K562 (cell line): ENCODE data around the gene PDE4A. TPM values are rescaled to one million over a fixed set of nuclear protein-coding genes. Genes with fewer than 3 reads are reported as not detected.
A peak's percentile ranks its signal among the peaks of the same experiment; 100 is the strongest.

Experiments used
- ARID1B ChIP-seq: fragments of 450-650 bp; IDR thresholded peaks from 2 replicates; pipeline ENCODE4 v1.6.1; 2016; ENCODE audit warnings: antibody characterized with exemption, mild to moderate bottlenecking, inconsistent platforms
- ATF1 ChIP-seq, 2 experiments: fragments of 450-650 bp in 1 of 2; IDR thresholded peaks; 2 replicates each; pipeline ENCODE4 v1.6.1; 2016; ENCODE audit warnings: missing compliant biosample characterization in 1 of 2, missing genetic modification characterization in 1 of 2
- ATF7 ChIP-seq: fragments of 450-650 bp; IDR thresholded peaks from 2 replicates; pipeline ENCODE4 v1.7.1; 2014; ENCODE audit warnings: mild to moderate bottlenecking, moderate library complexity
- CEBPG ChIP-seq, 3 experiments: fragments of 200-800 bp in 1 of 3; sonication (Bioruptor generic) in 1 of 3; sonication (generic) in 1 of 3; formaldehyde crosslinking in 1 of 3; IDR thresholded peaks in 2 of 3; conservative IDR thresholded peaks in 1 of 3; 2 replicates each; pipeline versions ENCODE4 v1.6.1 to v1.8.0; 2016 to 2022; ENCODE audit warnings: missing compliant biosample characterization in 2 of 3, missing genetic modification characterization in 2 of 3, mild to moderate bottlenecking in 1 of 3, missing genetic modification reagents in 1 of 3
- CXXC5 ChIP-seq: fragments of 250-450 bp; sonication (Bioruptor Pico); IDR thresholded peaks from 2 replicates; pipeline ENCODE4 v1.8.0; 2022; ENCODE audit warnings: inconsistent platforms, mild to moderate bottlenecking, moderate library complexity
- EP400 ChIP-seq: fragments of 450-650 bp; IDR thresholded peaks from 2 replicates; pipeline ENCODE4 v1.6.1; 2017; ENCODE audit warnings: antibody characterized with exemption, mild to moderate bottlenecking, moderate library complexity
- HDAC1 ChIP-seq, 2 experiments: fragments of 450-650 bp; IDR thresholded peaks; 2 replicates each; pipeline ENCODE4 v1.6.1; 2016 to 2017; ENCODE audit warnings: inconsistent platforms in 1 of 2, mild to moderate bottlenecking in 1 of 2, moderate library complexity in 1 of 2
- HLTF ChIP-seq: fragments of 450-650 bp; IDR thresholded peaks from 2 replicates; pipeline ENCODE4 v1.6.1; 2016
- LEF1 ChIP-seq: fragments of 450-650 bp; IDR thresholded peaks from 2 replicates; pipeline ENCODE4 v1.6.1; 2016; ENCODE audit warnings: mild to moderate bottlenecking
- RCOR1 ChIP-seq, 2 experiments: IDR thresholded peaks; 2 replicates each; pipeline ENCODE4 v1.6.1; 2012; ENCODE audit warnings: low read depth in 2 of 2, low read length in 2 of 2, borderline replicate concordance in 1 of 2, improper control_type of control experiment in 1 of 2
- SMARCE1 ChIP-seq: fragments of 450-650 bp; IDR thresholded peaks from 2 replicates; pipeline ENCODE4 v1.7.1; 2016; ENCODE audit warnings: mild to moderate bottlenecking
- SOX6 ChIP-seq: fragments of 450-650 bp; IDR thresholded peaks from 2 replicates; pipeline ENCODE4 v1.6.1; 2014; ENCODE audit warnings: mild to moderate bottlenecking
- TBP ChIP-seq: optimal IDR thresholded peaks from 2 replicates; pipeline ENCODE3; 2011; ENCODE audit warnings: low read depth, low read length, improper control_type of control experiment
- U2AF1 ChIP-seq: fragments of 200-400 bp; formaldehyde crosslinking; optimal IDR thresholded peaks from 2 replicates; pipeline ENCODE3; 2017; ENCODE audit warnings: mild to moderate bottlenecking, low read depth, low read length, moderate library complexity
- ZNF384 ChIP-seq: IDR thresholded peaks from 2 replicates; pipeline ENCODE4 v1.6.1; 2012; ENCODE audit warnings: low read depth, low read length, improper control_type of control experiment
- polyA plus RNA-seq, 8 experiments: library from polyadenylated mRNA; depleted of rRNA in 4 of 8; stranded (reverse) in 5 of 8; unstranded in 3 of 8; fragments of >200 nt; fragmentation: Nextera tagmentation in 2 of 8; fragmentation: Illumina TruSeq in 1 of 8; extraction: Ambion mirVana in 2 of 8; extraction: Trizol in 1 of 8; gene quantifications; 2 replicates each; pipeline versions ENCODE4 v1.2.1 to v1.2.3, GENCODE V29; 2011 to 2014; ENCODE audit warnings: inconsistent platforms in 1 of 8, missing spikeins in 1 of 8
- total RNA-seq, 7 experiments: library from RNA; depleted of rRNA in 6 of 7; stranded (reverse); fragments of >200 nt in 6 of 7; fragmentation: Illumina TruSeq in 2 of 7; extraction: Trizol in 2 of 7; gene quantifications; 2 replicates each; pipeline versions ENCODE4 v1.2.1 to v1.2.3, GENCODE V29; 2011 to 2021; ENCODE audit warnings: low replicate concordance in 1 of 7
- TF ChIP-seq, protein P1 (sequence below): sonication (generic); formaldehyde crosslinking; IDR thresholded peaks from 2 replicates; pipeline ENCODE4 v1.9.0; 2022; ENCODE audit warnings: mild to moderate bottlenecking, missing genetic modification reagents
- TF ChIP-seq, protein P2 (sequence below): sonication (generic); formaldehyde crosslinking; IDR thresholded peaks from 2 replicates; pipeline ENCODE4 v1.8.0; 2022; ENCODE audit warnings: missing genetic modification reagents, mild to moderate bottlenecking, moderate library complexity, borderline replicate concordance
- TF ChIP-seq, protein P3 (sequence below), 2 experiments: fragments of 450-650 bp in 1 of 2; sonication (generic) in 1 of 2; formaldehyde crosslinking in 1 of 2; IDR thresholded peaks; 2 replicates each; pipeline versions ENCODE4 v1.7.1 to v1.9.0; 2016 to 2022; ENCODE audit warnings: inconsistent platforms in 1 of 2, mild to moderate bottlenecking in 1 of 2, missing genetic modification reagents in 1 of 2

The PDE4A gene
- total and polyA plus RNA-seq, 9 of the 15 experiments (the other 6 are each of a cell fraction or from before 2014, with no cell fraction given): 0.66 to 26.9 (median 4.6) TPM

DNA sequence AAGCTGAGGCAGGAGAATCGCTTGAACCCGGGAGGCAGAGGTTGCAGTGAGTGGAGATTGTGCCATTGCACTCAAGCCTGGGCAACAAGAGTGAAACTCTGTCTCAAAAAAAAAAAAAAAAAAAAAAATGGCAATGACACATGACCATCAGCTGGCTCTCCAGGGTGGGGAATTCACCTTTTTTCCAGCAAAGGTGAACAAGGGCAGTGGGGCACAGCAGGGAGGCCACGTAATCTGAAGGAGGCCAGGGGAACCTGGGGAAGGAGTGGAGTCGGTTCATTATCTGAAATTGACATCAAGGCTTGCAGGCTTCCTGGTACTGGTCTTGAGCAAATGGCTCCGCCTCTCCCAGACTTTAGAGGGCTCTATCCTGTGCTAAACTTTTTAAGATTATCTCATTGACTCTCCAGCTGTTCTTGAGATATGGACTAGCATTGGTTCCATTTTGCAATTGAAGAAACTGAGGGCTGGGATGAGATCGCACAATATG is 54.7 kb downstream of the PDE4A start (continued):
- TF ChIP-seq ATF1 (CRISPR knock-in tag; IDR thresholded peaks at IDR 0.05): no peak
- TF ChIP-seq ATF1 (tag; IDR thresholded peaks at IDR 0.05): peak; percentile 29; the same call in 1 of the 2 replicates
- peak; percentile 32; the same call in 1 of the 2 replicates for TF ChIP-seq SOX6
- TF ChIP-seq CXXC5 (CRISPR knock-in tag): peak; percentile 47
- TF ChIP-seq RCOR1 (IDR thresholded peaks at IDR 0.05; ENCODE audit: borderline replicate concordance in 1 of 2, low read depth in 2 of 2, low read length in 2 of 2): peak in 1 of 2 experiments; percentile 11; a peak in 1 of 4 replicates
- no peak for TF ChIP-seq HLTF
- TF ChIP-seq U2AF1: no peak
- TF ChIP-seq ZNF384: peak; percentile 79
- TF ChIP-seq, protein P1, sequence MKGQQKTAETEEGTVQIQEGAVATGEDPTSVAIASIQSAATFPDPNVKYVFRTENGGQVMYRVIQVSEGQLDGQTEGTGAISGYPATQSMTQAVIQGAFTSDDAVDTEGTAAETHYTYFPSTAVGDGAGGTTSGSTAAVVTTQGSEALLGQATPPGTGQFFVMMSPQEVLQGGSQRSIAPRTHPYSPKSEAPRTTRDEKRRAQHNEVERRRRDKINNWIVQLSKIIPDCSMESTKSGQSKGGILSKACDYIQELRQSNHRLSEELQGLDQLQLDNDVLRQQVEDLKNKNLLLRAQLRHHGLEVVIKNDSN (CRISPR knock-in tag): no peak
- TF ChIP-seq SMARCE1: peak; percentile 58; the same call in 1 of the 2 replicates
- no peak for TF ChIP-seq TBP
- peak; percentile 76 for TF ChIP-seq ARID1B
- TF ChIP-seq, protein P2, sequence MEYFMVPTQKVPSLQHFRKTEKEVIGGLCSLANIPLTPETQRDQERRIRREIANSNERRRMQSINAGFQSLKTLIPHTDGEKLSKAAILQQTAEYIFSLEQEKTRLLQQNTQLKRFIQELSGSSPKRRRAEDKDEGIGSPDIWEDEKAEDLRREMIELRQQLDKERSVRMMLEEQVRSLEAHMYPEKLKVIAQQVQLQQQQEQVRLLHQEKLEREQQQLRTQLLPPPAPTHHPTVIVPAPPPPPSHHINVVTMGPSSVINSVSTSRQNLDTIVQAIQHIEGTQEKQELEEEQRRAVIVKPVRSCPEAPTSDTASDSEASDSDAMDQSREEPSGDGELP (CRISPR knock-in tag): peak; percentile 79
- TF ChIP-seq LEF1: 0 out of 2 replicates have a peak, but pooled peaks have one; percentile 25
- peak; percentile 62; the same call in 1 of the 2 replicates for TF ChIP-seq ATF7
- peak in 1 of 2 experiments; percentile 37; a peak in 1 of 4 replicates for TF ChIP-seq HDAC1 (IDR thresholded peaks at IDR 0.05)
- TF ChIP-seq, protein P3, sequence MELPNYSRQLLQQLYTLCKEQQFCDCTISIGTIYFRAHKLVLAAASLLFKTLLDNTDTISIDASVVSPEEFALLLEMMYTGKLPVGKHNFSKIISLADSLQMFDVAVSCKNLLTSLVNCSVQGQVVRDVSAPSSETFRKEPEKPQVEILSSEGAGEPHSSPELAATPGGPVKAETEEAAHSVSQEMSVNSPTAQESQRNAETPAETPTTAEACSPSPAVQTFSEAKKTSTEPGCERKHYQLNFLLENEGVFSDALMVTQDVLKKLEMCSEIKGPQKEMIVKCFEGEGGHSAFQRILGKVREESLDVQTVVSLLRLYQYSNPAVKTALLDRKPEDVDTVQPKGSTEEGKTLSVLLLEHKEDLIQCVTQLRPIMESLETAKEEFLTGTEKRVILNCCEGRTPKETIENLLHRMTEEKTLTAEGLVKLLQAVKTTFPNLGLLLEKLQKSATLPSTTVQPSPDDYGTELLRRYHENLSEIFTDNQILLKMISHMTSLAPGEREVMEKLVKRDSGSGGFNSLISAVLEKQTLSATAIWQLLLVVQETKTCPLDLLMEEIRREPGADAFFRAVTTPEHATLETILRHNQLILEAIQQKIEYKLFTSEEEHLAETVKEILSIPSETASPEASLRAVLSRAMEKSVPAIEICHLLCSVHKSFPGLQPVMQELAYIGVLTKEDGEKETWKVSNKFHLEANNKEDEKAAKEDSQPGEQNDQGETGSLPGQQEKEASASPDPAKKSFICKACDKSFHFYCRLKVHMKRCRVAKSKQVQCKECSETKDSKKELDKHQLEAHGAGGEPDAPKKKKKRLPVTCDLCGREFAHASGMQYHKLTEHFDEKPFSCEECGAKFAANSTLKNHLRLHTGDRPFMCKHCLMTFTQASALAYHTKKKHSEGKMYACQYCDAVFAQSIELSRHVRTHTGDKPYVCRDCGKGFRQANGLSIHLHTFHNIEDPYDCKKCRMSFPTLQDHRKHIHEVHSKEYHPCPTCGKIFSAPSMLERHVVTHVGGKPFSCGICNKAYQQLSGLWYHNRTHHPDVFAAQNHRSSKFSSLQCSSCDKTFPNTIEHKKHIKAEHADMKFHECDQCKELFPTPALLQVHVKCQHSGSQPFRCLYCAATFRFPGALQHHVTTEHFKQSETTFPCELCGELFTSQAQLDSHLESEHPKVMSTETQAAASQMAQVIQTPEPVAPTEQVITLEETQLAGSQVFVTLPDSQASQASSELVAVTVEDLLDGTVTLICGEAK (IDR thresholded peaks at IDR 0.05): 0 out of 2 replicates have a peak, but pooled peaks have one; percentile 20
- TF ChIP-seq, protein P3 (CRISPR knock-in tag; IDR thresholded peaks at IDR 0.05): no peak
- TF ChIP-seq CEBPG (CRISPR knock-in tag; IDR thresholded peaks at IDR 0.05): no peak
- 0 out of 4 replicates have a peak, but pooled peaks of 1 of the 2 experiments have one; percentile 39 for TF ChIP-seq CEBPG (tag; conservative IDR thresholded peaks at IDR 0.05 in 1 of 2, IDR thresholded peaks at IDR 0.05 in 1 of 2)
- TF ChIP-seq EP400: peak; percentile 48; the same call in 1 of the 2 replicates
